SHP77 treated with DMSO at 0.1 percent for 48 hours (cell line): ENCODE data around the gene IL17F.
"Not testable (repeated sequence)": the region's sequence is repeated elsewhere in the genome, so short reads cannot be mapped to it uniquely, and the experiment has no call there.

Experiments
- DNase-seq: peaks from one replicate; lab custom pipeline; 2025; lab: John Stamatoyannopoulos, UW

Gene IL17F

DNA sequence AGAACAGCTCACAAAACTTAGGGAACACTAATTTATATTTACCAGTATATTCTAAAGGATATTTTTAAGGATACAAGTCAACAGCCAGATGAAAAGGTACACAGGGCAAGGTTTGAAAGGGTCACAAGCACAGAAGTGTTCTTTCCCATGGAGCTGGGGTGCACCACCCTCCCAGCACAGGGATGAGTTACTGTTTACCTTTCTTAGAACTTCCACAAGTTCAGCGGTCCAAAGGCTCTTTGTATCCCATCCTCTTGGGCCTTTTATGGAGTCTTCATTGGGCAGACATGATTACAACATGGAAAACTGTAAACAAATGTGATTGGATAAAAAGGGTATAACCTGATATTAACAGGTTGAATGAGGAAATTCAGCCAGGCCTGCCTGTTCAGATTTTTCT lies 1.1 kb upstream of the IL17F start:
- DNase-seq: no peak

DNA sequence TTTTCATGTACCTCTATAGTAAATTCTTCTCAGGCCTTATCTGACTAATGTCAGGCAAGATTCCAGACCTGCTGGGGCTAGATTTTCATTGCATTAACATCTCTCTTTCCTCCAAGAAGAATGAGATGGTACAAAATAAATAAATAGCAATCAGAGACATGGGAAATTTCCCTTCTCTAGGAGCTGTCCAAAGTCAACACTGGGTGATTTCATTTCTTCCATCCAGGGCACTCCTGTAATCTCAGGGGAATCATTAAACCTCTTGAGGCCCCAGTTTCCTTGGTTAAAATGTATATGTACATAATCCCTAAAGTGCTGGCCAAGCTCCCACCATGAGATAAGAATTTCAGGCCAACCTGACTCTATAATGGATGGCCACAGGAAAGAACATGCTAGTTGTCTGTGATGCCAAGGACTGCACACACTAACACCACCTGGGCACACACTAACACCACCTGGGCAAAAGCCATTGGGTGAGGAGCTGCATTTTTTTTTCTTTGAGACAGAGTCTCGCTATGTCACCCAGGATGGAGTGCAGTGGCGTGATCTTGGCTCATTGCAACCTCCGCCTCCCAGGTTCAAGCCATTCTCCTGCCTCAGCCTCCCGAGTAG lies 912 bp downstream of the IL17F start:
- no peak for DNase-seq

DNA sequence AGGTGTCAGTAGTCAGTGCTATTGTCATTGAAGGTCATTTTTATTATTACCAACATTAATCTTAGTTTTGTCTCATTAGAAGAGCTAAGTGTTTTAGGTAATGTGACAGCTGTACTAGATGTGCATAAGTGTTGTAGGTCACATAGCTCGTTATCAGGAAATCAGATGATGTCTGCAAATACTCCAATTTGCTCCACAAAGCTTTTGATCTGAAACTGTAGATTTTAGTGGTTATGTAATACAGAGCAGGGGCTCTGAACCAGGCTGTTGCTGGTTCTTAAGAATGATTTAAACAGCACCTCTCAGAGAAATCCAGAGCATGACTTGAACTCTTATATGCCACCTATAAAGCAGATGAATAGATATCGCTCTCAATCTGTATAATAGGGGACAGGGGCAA lies 2.5 kb downstream of the IL17F start:
- DNase-seq: no peak

DNA sequence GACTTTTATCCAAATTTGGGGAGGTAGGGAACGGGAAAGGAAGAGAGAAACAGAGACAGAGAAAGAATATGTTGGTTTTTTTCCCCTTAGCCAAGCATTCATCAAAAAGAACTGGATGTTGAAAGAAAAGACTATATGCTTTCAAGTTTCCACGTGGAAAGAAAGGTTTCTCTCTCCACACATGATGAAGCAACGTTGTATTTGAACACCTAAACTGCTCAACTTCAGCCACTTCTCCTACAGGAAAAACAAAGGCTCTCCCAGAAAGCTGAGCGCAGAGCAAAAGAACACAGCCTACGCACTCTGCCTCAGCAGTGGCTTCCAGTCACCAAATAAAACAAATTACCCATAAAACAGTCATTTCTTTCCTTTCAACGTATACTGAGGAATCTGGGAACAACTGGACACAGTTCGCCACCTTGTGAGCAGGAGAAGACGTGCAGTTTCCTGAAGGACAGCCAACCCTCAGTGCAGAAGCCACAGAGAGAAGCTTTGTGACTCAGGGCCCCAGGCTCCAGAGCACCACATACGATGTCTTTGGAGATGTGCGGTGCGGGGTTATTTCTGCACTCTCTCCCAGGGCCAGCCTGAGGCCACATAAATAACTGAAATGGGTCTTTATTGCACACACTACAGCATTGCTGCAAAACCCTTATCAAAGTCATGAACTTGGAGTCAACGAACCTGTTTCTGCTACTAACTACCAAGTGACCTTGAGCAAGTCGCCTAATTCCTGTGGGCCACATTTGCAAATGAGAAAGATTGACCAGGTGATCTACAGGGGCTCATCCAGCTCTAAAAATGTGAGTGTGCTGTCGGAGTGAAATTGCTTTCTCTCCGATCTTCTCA lies 10.1 kb downstream of the IL17F start:
- peak; percentile 20 for DNase-seq

DNA sequence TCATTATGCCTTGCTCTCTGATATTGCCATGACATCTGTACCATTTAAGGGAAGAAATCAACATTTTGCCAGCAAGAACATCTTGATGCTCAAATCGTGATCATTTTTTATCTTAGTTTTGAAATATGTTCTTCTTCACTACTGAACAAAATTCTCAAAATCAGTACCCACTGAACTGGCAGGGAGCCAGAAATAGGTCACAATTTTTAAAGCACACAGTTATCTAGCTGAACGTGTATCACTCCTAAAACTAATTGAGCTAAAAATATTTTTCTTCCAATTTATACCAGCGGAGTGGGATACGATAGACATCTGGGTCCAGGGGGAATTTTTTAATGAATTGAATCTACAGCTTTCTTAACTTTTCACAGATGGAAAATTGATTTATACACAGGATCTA lies 11.3 kb downstream of the IL17F start:
- DNase-seq: no peak

DNA sequence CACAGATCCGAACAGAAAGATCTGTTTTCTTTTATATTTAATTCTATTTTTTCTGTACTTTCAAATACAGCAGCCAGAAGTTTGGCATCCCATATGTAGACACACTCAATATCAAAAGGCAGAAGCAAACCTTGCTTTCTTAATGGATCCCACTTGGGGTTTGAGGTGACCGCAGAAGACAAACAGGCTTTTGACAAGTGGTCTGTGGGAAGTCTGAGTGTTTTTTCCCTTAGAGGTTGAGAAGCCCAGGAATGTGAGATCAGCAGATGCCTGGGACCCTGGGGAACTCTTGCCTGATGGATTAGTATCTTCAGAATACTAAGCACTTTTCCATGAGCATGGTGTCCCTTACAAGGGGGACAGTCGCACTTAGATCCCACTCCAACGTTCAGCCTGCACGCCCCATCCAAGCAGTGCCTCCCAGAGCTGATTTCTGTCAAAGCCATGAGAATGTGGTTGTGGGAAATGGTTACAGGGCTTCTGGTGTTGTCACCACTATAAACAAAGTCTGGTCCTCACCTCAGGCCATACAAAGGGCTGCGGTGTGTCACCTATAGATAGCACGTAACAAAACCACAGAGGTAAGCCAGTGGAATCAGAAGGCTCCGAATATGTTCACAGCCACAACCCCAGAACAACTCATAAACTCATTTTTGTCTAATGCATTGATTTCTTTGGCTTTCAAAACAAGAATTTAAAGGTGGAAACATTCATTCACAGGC lies 12.7 kb downstream of the IL17F start:
- no peak for DNase-seq

DNA sequence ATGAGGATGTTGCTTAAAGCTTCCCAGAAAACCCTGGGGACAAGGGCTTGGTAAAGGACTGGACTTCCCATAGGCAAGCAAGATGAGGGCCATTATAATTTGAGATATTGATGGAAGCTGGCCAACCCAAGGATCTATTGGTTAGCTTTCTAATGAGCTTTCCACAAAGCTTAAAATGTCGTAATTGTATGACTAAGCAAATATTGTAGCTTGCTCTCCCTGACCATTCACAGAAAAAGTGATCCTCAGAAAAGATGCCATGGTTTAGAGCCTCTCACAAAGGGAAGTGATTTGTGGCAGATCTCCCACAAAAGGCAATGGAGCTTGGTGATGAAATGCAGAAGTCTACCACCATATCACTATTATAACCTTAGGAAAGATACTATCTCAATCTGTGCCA lies 13.6 kb downstream of the IL17F start:
- no peak for DNase-seq

DNA sequence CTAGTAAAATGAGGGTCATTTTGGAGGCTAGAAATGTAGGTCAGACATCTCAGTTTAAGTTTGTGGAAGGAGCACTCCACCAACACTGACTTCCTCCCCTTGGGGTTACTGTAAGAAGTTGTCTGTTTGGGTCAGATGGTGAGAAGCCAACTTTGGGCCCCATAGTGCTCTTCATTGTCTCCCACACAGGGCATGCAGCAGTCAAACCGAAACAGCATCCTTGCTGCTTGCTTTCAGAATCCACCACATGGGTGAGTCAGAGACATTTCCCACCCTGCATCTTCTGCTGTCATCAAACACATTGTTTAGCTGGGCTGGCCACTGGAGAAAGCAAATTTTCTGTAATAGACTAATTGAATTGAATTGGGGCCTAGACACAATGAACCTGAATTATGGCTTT lies 16.8 kb downstream of the IL17F start:
- no peak for DNase-seq

DNA sequence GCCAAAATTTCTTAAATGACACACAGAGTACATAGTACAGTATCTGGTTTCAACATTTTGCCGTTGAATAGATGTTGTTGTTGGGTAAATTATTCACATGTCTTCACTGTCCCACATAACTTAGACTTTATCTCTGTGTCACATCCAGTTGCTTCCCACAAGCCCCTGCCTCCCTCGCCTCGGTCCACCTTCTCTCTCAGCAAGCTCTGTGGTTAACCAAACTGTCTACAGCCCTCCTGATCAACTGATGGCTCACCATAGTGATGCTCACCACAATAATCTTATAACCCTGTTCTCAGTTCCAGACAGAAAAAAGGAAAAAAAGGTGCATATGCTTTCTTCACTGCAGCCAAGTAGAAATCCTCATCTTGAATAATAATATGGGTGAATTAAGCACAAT lies 23.0 kb downstream of the IL17F start:
- DNase-seq: no peak

DNA sequence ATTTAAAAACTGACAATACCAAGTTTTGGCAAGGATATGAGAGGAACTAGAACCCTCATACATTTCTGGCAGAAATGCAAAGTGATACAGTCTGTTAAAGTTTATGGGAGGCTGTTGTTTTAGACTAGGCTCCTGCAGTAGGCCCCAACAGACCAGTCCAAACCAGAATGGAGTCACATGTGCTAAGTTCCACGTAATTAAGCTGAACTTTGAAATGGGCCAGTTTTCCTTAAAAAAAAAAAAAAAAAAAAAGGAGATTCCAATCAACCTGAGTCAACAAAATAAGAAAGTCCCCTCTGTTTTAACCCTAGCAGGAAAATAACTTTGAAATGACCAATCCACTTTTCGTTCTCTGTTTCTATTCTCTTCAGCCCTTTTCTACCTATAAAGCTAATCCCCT lies 26.5 kb downstream of the IL17F start:
- no peak for DNase-seq

DNA sequence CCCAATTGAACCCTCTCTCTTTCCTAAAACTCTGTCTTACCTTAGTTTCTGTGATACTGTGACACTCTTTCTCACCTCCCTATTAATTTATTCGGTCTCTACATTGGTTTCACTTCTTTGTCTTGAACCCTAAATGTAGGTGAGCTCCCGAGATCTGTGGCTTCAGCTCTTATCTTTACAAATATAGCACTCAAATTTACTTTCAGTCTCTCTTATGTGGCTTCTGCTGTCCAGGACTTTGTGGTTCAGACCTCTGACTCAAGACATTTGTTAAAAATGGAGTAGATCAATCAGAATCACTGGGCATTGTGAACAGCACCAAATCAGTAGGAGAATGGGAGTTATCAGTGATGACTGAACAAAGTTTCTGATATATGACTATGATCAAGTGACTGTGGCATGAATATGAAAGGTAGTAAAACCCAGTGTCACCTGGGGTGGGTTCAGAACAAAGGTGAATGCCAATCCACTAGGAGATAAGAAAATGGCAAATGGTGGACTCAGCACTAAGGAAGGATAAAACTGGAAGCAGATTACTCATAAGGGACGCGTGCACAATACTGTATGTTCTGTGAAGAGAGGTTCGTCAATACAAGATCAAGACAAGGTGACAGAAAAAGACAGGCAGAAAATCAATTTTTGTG lies 27.2 kb downstream of the IL17F start:
- no peak for DNase-seq

DNA sequence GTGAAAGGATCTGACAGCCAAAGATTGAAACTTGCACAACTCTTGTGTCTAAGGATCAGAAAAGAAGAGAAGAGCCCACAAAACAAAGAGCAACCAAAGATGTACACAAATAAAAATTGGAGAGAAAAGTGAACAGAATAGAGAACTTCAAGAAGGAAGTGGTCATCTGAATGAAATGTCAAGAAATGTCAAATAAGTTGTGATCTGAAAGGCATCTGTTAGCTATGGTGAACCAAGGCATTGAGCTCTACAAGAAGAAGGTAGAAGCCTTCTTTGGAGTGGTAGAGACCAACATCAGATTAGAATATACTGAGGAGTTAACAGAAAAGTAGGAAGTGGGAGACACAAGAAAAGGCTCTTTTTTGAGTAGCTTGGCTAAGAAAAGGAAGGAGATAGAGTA lies 28.5 kb downstream of the IL17F start:
- no peak for DNase-seq

DNA sequence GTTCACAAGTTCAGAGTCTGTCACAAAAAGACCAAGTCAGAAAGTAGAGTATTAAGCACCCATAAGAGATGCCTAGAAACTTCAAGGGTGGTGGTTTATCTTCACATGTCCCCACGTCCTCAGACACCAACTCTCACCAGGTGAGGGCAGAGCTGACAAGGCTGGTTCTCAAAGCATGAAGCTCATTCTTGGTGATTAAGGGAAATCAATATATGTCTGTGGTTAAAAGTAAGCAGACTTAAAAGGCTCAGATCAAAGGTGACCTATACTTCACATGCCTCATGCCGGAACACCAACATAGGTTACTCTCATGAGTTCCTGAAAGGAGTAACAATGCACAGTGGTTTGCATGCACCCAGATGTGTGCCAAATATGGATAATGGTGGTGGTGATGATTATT lies 31.2 kb downstream of the IL17F start:
- no peak for DNase-seq

DNA sequence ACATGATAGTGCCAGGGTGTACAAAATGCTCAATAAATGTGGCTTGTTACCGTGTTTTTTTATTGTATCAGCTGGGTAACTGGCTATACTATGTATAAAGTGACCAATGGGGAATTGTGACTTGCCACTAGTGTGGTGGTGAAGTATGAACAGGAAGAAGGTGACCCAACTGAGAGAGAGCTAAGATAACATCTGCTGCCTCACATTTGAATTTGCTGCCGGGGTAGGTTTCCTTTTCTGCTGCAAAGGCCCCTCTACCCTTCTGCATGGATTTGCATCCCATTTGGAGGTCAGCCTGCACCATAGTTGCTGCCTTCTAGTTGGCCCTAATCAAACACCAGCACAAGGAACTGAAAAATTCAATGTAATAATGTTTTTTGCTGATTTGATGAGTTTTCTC lies 34.1 kb downstream of the IL17F start:
- no peak for DNase-seq

DNA sequence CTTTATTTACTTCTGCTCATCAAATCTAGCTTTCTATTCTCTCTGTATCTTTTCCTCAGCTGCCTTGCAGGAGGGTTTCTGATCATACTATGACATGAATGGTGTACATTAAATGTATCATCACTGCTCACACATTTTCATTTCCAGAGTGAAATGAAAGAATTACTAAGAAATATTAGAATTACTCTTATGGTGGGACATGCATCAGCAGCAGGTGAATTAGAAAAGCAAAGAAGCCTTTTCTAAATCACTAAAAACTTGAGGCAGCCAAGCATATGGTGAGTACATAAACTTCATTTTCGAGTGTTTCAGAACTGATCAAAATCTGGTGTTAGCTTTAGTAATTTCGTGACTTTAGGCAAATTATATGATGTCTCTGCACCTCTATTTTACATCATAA lies 34.5 kb downstream of the IL17F start:
- DNase-seq: no peak

DNA sequence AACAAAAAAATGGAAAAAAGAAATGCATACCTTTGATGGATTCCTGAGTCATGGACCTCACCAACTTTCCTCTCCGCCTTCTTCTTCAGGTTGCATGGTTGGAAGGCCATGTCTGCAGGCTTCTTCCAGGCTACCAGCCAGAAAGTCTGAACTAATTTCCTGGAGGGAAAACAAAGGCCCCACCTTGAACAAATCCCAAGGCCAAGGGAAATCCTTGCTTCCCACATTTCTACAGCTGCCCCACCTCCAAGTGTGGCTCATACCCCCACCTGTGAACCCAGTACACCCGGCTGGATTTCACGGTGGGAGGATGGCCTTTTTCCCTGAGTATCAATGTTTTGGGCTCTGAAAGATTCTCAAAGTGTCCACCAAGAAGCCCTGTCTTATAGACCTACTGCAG lies 35.7 kb downstream of the IL17F start:
- DNase-seq: no peak

DNA sequence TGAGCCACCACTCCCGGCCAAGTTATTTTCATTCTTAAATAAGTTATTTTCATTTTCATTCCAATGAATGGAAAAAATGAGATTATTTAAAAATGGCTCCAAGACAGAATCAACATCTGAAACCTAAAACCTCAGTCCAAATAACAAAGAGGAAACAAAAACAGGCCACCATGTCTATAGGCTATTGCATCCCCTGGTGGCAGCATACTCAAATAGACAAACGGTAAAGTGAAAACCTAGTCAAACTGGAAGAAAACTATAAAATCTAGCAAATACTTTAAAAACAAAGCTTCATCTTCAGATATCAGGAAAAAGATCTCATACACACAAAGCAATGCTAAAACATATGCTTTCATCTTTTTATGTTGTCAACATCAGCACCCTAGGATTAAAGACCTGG lies 37.2 kb downstream of the IL17F start:
- no peak for DNase-seq

DNA sequence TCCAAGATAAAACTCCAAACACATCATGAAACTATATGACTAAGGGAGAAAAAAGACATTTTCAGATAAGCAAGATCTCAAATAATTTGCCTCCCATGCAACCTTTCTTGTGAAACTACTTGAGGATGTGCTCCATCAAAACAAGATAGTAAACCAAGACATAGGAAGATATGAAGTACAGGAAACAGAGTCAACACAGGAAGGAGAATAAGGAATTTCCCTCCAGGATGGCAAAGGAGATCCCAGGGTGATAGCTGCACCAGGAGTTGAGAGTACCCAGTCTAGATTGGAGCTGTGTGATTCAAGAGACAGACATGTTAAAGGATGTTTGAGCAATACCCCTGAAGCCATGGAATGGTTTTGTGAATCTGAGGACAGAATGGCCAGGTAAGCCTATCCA lies 42.8 kb downstream of the IL17F start:
- no peak for DNase-seq

DNA sequence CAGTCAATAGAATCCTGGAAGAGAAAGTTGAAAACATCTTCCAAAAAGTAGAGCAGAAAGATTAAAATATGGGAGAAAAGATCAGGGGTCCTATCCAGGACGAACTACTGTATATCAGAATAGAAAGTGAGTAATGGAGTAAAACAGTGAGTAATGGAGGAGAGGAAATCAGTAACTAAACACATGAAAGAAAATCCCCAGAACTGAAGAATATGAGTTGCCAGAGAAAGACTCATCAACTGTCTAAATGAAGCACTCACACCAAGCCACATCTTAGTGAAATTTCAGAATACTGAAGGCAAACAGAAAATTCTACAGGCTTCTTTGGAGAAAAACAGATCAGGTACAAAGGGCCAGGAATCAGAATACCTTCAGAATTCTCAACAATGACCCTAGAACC lies 43.3 kb downstream of the IL17F start:
- no peak for DNase-seq

DNA sequence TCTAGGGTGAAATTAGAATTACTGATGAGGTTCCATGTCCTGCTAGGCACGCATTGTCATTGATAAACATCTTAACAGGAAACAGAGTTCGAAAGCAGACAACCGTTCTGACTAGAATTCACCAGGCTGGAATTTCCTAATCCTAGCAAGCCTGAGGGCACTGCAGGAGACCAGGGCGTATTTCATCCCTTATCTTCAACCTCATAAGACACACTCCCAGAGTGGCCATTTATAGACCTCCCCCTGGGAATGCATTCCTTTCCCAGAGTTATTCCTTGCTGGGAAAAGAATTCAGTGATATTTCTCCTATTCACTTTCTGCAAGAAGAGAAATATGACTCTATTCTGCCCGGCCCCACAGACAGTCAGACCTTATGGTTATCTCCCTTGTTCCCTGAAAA lies 44.2 kb downstream of the IL17F start:
- not testable (repeated sequence) for DNase-seq

DNA sequence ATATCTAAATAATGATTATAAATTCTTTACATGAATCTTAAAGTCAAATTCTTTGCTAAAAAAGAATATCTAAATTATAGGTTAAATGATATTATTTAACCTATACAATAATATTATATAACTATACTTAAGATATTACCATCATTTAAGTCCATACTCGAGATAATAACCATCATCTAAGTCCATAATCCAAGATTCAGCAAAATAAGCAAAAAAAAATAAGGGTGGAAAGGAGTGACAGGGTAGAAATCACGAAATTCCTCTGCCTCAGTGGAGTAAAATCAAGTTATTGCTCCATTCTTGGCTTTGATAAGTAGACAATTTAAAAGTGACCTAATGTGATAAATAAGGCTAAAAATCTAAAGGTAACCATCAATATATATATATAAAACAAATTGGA lies 48.4 kb downstream of the IL17F start:
- no peak for DNase-seq

DNA sequence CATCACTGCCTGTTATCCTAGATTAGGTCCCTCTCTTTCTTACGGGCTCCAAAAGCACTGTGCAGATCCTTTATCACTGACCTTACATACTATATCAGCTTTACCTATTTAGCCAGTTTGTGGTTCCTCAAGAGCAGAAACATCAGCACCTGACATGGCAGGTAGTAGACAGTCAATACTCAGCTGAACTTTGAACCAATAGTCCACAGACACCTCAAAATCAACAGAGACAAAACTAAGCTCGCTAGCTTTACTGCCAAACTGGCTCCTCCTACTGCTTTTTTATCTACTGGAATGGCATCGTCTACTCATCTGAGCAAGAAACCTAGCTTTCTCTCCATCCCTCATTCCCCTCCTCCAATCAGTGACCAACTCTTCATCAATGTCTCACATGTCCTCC lies 52.5 kb downstream of the IL17F start:
- DNase-seq: no peak

DNA sequence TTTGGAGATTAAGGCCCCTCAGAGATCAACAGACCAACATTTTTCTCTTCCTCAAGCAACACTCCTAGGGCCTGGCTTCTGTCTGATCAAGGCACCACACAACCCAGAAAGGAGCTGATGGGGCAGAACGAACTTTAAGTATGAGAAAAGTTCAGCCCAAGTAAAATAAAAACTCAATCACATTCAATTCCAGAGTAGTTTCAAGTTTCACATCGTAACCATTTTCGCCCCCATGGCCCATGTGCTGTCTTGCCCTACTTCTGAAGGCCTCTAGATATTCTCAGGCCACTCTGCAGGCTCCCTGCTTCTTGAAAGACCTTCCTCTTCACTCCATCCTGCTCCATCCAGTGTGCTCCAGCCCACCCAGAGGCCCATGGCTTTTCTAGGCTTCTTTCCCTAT lies 53.9 kb downstream of the IL17F start:
- no peak for DNase-seq
